AG04449 (cell line): Measurements from ENCODE around the gene PEX26.
"Not testable (repeated sequence)": the region's sequence is repeated elsewhere in the genome, so short reads cannot be mapped to it uniquely, and the experiment has no call there.

Experiments
- CTCF ChIA-PET: fragments of 350-600 bp; formaldehyde crosslinking; extraction: SDS; loops from one replicate; lab custom pipeline; 2021; ENCODE audit warnings: antibody characterized with exemption; lab: Yijun Ruan, JAX
- POLR2A ChIA-PET: fragments of 400-600, 350-600 bp; formaldehyde crosslinking; extraction: SDS; loops from one replicate; lab custom pipeline; 2020; ENCODE audit warnings: antibody characterized with exemption, inconsistent platforms; lab: Yijun Ruan, JAX
- DNase-seq: peaks from one replicate; pipeline ENCODE4 v3.0.0-alpha.2; 2010; ENCODE audit warnings: low read depth, low spot score
- H3K4me3 ChIP-seq: 2 replicates; pipeline ENCODE4 v1.5.1; 2011; ENCODE audit warnings: low read depth, mild to moderate bottlenecking, control low read depth, low read length
- CTCF ChIP-seq: IDR thresholded peaks from one replicate; pipeline ENCODE4 v1.5.1; 2011; ENCODE audit warnings: mild to moderate bottlenecking, moderate library complexity, low read length, control low read depth, inconsistent platforms; ENCODE audit not compliant: insufficient read depth; ENCODE audit errors: missing control alignments

Gene PEX26

GRCh38 chr22:18133452-18133851 lies 55.7 kb downstream of the PEX26 start:
- CTCF ChIA-PET = interaction anchor here (2.8 kb wide), 1 partner anchor 16 kb away, joined by 7 read pairs; the partner anchor contains the start of gene USP18
- no peak overlapping the region for H3K4me3 ChIP-seq
- no peak for DNase-seq
- POLR2A ChIA-PET = no interaction called here
- TF ChIP-seq CTCF = no peak

- POLR2A ChIA-PET = no interaction called here
- TF ChIP-seq CTCF = no peak
- no peak overlapping the region for H3K4me3 ChIP-seq
- no peak for DNase-seq
- CTCF ChIA-PET = no interaction called here
These were observed 59.0 kb downstream of the PEX26 start for GRCh38 chr22:18136563-18137320.

DNA sequence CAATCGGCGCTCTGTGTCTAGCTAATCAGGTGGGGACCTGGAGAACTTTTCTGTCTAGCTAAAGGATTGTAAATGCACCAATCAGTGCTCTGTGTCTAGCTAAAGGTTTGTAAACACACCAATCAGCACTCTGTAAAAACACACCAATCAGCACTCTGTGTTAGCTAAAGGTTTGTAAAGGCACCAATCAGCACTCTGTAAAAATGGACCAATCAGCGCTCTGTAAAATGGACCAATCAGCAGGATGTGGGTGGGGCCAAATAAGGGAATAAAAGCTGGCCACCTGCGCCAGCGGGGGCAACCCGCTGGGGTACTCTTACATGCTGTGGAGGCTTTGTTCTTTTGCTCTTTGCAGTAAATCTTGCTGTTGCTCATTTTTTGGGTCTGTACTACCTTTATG lies 63.2 kb downstream of the PEX26 start:
- not testable (repeated sequence) for DNase-seq, H3K4me3 ChIP-seq
- CTCF ChIA-PET = interaction anchor here (0.7 to 1.1 kb wide), 3 partner anchors 9 to 311 kb away, joined by 3 to 5 read pairs (median 3); partner anchors contain the start of gene USP18
- POLR2A ChIA-PET = interaction anchor here (0.6 kb wide), 1 partner anchor 19 kb away, joined by 3 read pairs; no protein-coding TSS in a partner anchor

DNA sequence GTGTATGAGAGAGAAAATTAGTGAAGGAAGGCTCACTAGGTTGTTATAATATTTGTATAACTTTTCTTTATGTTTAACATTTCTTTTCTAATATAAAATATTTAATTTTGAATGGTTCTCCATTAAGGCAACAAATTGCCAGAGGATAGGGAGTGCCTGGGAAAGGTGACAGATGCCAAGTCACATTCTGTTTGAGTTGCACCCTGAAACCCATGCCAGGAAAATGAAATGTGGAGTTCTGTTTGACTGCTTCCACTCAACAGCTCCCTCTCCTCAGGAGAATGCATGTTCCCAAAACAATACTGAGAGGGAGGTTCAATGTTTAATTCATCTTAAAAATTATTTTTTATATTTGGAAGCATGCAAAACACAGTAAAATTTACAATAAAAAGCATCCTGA lies 66.3 kb downstream of the PEX26 start:
- no peak for TF ChIP-seq CTCF
- ChIA-PET CTCF (interaction anchor here (1.2 to 1.3 kb wide), 2 partner anchors 10 to 13 kb away, joined by 3 read pairs; no protein-coding TSS in a partner anchor), POLR2A (no interaction called here)
- no peak for DNase-seq
- no peak overlapping the region for H3K4me3 ChIP-seq

DNA sequence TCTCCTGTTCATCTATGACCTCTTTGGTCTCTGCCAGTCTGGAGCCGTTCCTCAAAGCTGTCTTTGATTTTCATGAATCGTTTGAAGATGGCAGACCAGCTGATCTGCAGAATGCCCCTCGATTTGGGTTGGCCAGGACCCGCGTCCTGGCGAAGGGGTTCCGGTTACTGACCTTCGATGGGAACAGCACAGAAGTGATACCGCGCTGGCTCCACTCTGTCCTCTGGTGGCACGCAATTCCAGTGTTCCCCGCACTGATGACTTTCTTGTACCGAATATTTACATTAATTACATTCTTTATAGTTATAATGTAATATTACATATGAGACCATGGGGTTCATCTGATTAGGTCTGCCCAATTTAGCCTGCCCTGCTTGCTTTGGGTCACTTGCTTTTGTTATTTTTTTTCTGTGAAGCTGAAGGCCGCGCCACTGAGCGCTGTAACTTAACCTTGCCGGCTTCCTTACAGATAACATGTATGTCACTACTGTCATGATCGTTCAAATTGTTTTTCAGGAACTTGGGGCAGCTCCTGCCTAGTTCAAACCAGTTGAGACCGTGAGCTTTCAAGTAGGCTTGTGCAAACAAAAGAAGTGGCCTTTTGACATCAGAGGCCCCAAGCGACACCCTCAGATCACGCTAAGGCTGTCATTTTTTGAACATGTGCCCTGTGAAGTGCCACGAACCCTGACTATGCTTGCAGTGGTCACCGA lies 68.0 kb downstream of the PEX26 start:
- TF ChIP-seq CTCF = no peak
- POLR2A ChIA-PET = no interaction called here
- no peak for DNase-seq
- no peak overlapping the region for H3K4me3 ChIP-seq
- CTCF ChIA-PET = interaction anchor here (0.9 kb wide), 1 partner anchor 12 kb away, joined by 3 read pairs; no protein-coding TSS in a partner anchor

DNA sequence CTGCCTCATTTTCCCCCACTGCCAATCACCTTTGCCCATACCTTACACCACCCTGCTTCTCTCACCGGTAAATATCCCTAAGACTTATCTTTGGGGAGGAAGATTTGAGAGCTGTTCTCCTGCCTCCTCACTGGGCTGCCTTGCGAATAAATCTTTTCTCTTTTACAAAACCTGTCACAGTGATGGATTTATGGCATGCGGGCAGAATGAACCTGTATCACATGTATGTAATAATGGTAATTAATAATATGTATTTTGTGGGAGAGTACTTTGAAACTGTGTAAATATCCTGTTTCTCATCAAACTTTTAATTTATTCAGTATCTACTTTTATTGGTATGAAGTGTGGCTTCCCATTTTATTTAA lies 68.6 kb downstream of the PEX26 start:
- no peak overlapping the region for H3K4me3 ChIP-seq
- CTCF ChIA-PET = no interaction called here
- DNase-seq = no peak
- POLR2A ChIA-PET = no interaction called here
- TF ChIP-seq CTCF = no peak
